HL-60 (cell line): ENCODE results near the gene USP24.

Experiments
- DNase-seq, 2 experiments: peaks; one replicate each; pipeline ENCODE4 v3.0.0-alpha.2; 2010 to 2020; ENCODE audit warnings: low read depth in 1 of 2, low spot score in 1 of 2
- H3K27ac ChIP-seq: fragments of 250-450 bp; sonication (Bioruptor Pico); replicated peaks from 2 replicates; pipeline ENCODE4 v1.5.1; 2020; ENCODE audit warnings: mild to moderate bottlenecking, moderate library complexity
- H3K27me3 ChIP-seq: fragments of 250-450 bp; sonication (Bioruptor Pico); 2 replicates; pipeline ENCODE4 v1.5.1; 2021; ENCODE audit warnings: mild to moderate bottlenecking, moderate library complexity; ENCODE audit not compliant: insufficient read depth, poor library complexity, severe bottlenecking
- H3K4me3 ChIP-seq: replicated peaks from 2 replicates; pipeline ENCODE4 v1.5.1; 2011; ENCODE audit warnings: mild to moderate bottlenecking, control low read depth, low read length; ENCODE audit not compliant: insufficient read depth
- GABPA ChIP-seq: IDR thresholded peaks from 2 replicates; pipeline ENCODE4 v1.6.1; 2012; ENCODE audit warnings: low read depth
- POLR2AphosphoS5 ChIP-seq: IDR thresholded peaks from 2 replicates; pipeline ENCODE4 v1.6.1; 2012; ENCODE audit warnings: low read depth
- SPI1 ChIP-seq: IDR thresholded peaks from 2 replicates; pipeline ENCODE4 v1.6.1; 2012; ENCODE audit warnings: low read depth, mild to moderate bottlenecking, borderline replicate concordance
- TF ChIP-seq, protein P1 (sequence below): IDR thresholded peaks from 2 replicates; pipeline ENCODE4 v1.6.1; 2012; ENCODE audit warnings: low read depth; ENCODE audit not compliant: insufficient replicate concordance
- TF ChIP-seq, protein P2 (sequence below): IDR thresholded peaks from one replicate; pipeline ENCODE4 v1.5.1; 2011; ENCODE audit warnings: low read length, control low read depth, inconsistent platforms; ENCODE audit not compliant: insufficient read depth

The USP24 gene

DNA sequence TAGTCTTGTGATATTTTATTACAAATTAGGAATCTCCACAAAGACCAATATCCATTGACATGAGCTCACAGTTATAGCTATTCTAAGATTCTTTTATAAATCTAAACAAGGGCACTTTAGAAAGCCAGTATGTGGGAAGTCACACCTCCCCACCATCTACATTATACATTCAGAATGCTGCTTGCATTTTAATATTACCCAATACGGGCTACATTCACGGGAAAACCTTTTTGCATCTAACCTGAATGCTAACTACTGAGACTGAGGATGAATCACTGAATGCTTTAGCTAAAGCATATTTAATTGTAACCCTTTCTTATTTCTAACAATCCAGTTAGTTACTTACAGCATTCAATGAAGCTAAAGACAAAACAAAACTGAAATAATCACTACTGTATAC lies 122.7 kb downstream of the USP24 start:
- Histone ChIP-seq H3K4me3 (no peak overlapping the region), H3K27ac (no peak overlapping the region), H3K27me3 (no peaks in the 10 kb centered on the region)
- no peak for DNase-seq
- no peak for TF ChIP-seq SPI1
- TF ChIP-seq, protein P1, sequence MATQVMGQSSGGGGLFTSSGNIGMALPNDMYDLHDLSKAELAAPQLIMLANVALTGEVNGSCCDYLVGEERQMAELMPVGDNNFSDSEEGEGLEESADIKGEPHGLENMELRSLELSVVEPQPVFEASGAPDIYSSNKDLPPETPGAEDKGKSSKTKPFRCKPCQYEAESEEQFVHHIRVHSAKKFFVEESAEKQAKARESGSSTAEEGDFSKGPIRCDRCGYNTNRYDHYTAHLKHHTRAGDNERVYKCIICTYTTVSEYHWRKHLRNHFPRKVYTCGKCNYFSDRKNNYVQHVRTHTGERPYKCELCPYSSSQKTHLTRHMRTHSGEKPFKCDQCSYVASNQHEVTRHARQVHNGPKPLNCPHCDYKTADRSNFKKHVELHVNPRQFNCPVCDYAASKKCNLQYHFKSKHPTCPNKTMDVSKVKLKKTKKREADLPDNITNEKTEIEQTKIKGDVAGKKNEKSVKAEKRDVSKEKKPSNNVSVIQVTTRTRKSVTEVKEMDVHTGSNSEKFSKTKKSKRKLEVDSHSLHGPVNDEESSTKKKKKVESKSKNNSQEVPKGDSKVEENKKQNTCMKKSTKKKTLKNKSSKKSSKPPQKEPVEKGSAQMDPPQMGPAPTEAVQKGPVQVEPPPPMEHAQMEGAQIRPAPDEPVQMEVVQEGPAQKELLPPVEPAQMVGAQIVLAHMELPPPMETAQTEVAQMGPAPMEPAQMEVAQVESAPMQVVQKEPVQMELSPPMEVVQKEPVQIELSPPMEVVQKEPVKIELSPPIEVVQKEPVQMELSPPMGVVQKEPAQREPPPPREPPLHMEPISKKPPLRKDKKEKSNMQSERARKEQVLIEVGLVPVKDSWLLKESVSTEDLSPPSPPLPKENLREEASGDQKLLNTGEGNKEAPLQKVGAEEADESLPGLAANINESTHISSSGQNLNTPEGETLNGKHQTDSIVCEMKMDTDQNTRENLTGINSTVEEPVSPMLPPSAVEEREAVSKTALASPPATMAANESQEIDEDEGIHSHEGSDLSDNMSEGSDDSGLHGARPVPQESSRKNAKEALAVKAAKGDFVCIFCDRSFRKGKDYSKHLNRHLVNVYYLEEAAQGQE = no peak
- TF ChIP-seq POLR2AphosphoS5 = no peak
- TF ChIP-seq GABPA = no peak
- TF ChIP-seq, protein P2, sequence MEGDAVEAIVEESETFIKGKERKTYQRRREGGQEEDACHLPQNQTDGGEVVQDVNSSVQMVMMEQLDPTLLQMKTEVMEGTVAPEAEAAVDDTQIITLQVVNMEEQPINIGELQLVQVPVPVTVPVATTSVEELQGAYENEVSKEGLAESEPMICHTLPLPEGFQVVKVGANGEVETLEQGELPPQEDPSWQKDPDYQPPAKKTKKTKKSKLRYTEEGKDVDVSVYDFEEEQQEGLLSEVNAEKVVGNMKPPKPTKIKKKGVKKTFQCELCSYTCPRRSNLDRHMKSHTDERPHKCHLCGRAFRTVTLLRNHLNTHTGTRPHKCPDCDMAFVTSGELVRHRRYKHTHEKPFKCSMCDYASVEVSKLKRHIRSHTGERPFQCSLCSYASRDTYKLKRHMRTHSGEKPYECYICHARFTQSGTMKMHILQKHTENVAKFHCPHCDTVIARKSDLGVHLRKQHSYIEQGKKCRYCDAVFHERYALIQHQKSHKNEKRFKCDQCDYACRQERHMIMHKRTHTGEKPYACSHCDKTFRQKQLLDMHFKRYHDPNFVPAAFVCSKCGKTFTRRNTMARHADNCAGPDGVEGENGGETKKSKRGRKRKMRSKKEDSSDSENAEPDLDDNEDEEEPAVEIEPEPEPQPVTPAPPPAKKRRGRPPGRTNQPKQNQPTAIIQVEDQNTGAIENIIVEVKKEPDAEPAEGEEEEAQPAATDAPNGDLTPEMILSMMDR = no peak

DNA sequence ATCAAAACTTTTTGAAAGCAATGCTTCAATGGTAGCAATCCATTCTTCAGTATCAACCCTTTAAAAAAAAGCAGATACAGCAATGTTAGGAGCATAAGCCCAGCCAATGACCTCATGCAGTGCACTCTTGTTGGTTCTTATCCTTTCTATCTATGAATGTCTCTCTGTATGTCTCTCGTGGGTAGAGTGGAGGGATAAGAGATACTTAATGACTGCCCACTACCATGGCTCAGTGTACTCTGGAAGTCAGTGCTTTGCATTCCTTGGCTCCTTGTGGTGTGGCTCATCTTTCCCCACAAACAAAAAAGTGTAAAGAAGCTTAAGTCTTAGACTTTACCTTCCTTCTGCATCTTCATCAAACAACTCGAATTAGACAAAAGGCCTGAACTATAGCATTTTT lies 125.5 kb downstream of the USP24 start:
- Histone ChIP-seq H3K27ac (no peak overlapping the region), H3K4me3 (no peak overlapping the region), H3K27me3 (no peaks in the 10 kb centered on the region)
- no peak for DNase-seq
- TF ChIP-seq, protein P1 = no peak
- TF ChIP-seq, protein P2 = no peak
- TF ChIP-seq GABPA (no peak), POLR2AphosphoS5 (no peak), SPI1 (no peak)

DNA sequence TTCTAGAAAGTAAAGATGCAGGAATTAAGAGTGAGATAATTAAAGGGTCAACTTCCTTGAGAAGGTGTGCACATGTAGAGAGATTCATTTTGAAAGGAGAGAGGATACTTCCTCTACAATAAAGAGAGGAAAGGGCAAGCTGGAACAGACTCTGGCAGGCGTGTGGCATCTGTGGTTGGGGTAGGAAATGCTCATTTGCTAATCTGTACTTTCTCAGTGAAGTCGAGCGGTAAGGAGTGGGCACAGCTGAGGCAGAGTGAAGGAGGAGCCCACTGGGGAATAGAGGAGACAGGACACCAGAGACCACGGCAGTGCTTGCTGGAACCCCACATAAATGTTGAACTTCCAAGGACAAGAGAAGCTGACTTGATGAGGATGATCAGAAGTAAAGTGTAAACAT lies 126.8 kb downstream of the USP24 start:
- Histone ChIP-seq H3K27me3 (no peaks in the 10 kb centered on the region), H3K4me3 (no peak overlapping the region), H3K27ac (no peak overlapping the region)
- DNase-seq = peak in 1 of 2 experiments; percentile 12
- TF ChIP-seq SPI1 = no peak
- TF ChIP-seq, protein P1 = no peak
- no peak for TF ChIP-seq GABPA
- TF ChIP-seq, protein P2 = no peak
- no peak for TF ChIP-seq POLR2AphosphoS5
